Adrenal gland (tissue), 12 donors: Measurements from ENCODE around the gene JSRP1. TPM values are rescaled to one million over a fixed set of nuclear protein-coding genes. Genes with fewer than 3 reads are reported as not detected.
A peak's percentile ranks its signal among the peaks of the same experiment; 100 is the strongest.

ENCODE experiments used
- DNase-seq, 7 donors: peaks; one replicate each; pipeline ENCODE4 v3.0.0-alpha.2; 2019 to 2020
- H3K27ac ChIP-seq, 5 donors: fragments of 200-600 bp; sonication (generic) in 4 of 5; 1 replicate in 3 of 5; 2 replicates in 2 of 5; pipeline versions ENCODE4 v1.5.1 to v1.8.0; 2016 to 2020; ENCODE audit warnings: mild to moderate bottlenecking in 1 of 5
- H3K27me3 ChIP-seq: fragments of 200-600 bp; 2 replicates; pipeline ENCODE4 v1.8.0; 2021
- H3K36me3 ChIP-seq, 2 donors: fragments of 200-600 bp; replicated peaks in 1 of 2; 1 replicate in 1 of 2; 2 replicates in 1 of 2; pipeline versions ENCODE4 v1.5.1 to v1.8.0; 2018 to 2022
- H3K4me1 ChIP-seq, 2 donors: fragments of 200-600 bp; replicated peaks in 1 of 2; 1 replicate in 1 of 2; 2 replicates in 1 of 2; pipeline versions ENCODE4 v1.5.1 to v1.8.0; 2018 to 2021
- H3K4me3 ChIP-seq, 4 donors: fragments of 200-600 bp; sonication (generic) in 3 of 4; one replicate each; pipeline ENCODE4 v1.5.1; 2016 to 2018
- H3K9me3 ChIP-seq, 3 donors: fragments of 200-600 bp; sonication (generic) in 1 of 3; replicated peaks in 1 of 3; 1 replicate in 2 of 3; 2 replicates in 1 of 3; pipeline versions ENCODE4 v1.5.1 to v1.8.0; 2016 to 2021
- POLR2A ChIP-seq, 2 donors: fragments of 450-650 bp; IDR thresholded peaks; one replicate each; pipeline ENCODE4 v1.6.1; 2017; ENCODE audit warnings: antibody characterized with exemption in 2 of 2, mild to moderate bottlenecking in 2 of 2, moderate library complexity in 1 of 2
- WGBS, 4 donors: extraction: QIAGEN DNeasy Blood & Tissue Kit in 2 of 4; methylation state at CpG; one replicate each; pipeline versions ENCODE4 v1.1.5 to v1.1.7; 2013 to 2017; 5-methylcytosine and 5-hydroxymethylcytosine counted together
- intact Hi-C, 2 donors: fragments of 100-400 bp; cut with DNase I; formaldehyde crosslinking; loops; one replicate each; pipeline versions ENCODE4 v1.14.1 to v1.15.0; 2022 to 2023
- polyA plus RNA-seq, 3 donors: library from polyadenylated mRNA; stranded (reverse); fragments of 200-250 nt in 2 of 3; fragments of 350-450 nt in 1 of 3; fragmentation: Illumina TruSeq in 1 of 3; extraction: RNeasy Lipid Tissue Mini Kit (QIAGEN cat#74804) in 1 of 3; gene quantifications; one replicate each; pipeline ENCODE4 v1.2.3, GENCODE V29; 2013 to 2014
- total RNA-seq, 9 donors: library from RNA; depleted of rRNA in 4 of 9; stranded (reverse); fragments of >200 nt in 4 of 9; fragments of 120-200 nt in 1 of 9; fragmentation: NEBNext Ultra II Directional in 1 of 9; extraction: Animal tissue kit (Norgen Biotek cat#: 25700) in 1 of 9; gene quantifications; one replicate each; pipeline versions ENCODE4 v1.1.0 to v1.2.4, GENCODE V29; 2013 to 2023
- TF ChIP-seq, protein P1 (sequence below), 6 experiments: fragments of 450-650 bp in 4 of 6; fragments of 200-600 bp in 2 of 6; sonication (generic) in 1 of 6; IDR thresholded peaks; 1 replicate in 5 of 6; 2 replicates in 1 of 6; pipeline versions ENCODE4 v1.5.1 to v1.8.0; 2016 to 2021; ENCODE audit warnings: antibody characterized with exemption in 6 of 6, mild to moderate bottlenecking in 2 of 6, moderate library complexity in 1 of 6
- donor health status: healthy with polysubstance abuse.
- donor health status: Bipolar disorder and iron deficiency.
- donor health status: DM: yes; HTN: yes; CAD: no.
- donor health status: DM: no; HTN: no; CAD: no.
- donor health status: DM: no; HTN: no; CAD: no.
- donor health status: DM: yes; HTN: yes; CAD: no.

Gene JSRP1
- total and polyA plus RNA-seq, 12 donors = 0.54 to 1.2 (median 0.83) TPM; not detected in 6

DNA sequence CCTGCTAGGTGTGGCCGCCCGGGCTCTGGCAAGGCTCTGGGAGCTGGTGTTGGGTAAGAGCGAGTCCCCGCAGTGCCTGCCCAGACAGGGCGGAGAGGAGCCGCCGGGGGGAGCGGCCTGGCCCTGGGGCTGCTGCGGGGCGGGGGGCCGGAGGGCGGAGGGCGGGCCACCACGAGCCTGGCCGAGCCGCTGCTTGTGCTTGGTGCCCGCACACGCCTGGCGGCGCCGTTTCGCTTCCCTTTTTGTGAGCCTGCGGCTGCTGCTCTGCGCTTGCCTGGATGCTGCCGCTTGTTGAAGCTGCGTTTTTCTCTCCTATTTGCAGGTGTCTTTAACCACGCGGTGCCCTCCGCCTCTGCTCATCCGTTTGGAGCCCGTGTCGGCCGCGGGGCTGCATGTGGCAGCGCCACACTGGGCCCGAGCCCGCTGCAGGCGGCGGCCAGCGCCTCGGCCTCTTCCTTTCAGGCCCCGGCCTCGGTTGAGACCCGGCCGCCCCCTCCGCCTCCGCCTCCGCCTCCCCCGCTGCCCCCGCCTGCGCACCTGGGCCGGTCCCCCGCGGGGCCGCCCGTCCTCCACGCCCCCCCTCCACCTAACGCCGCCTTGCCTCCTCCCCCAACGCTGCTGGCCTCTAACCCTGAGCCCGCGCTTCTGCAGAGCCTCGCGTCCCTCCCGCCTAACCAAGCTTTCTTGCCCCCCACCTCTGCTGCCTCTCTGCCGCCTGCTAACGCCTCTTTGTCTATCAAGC is 28.6 kb downstream of the JSRP1 start:
- Histone ChIP-seq H3K27me3 (no peaks in the 10 kb centered on the region), H3K4me1 (peaks cover 7 to 11% of the 10 kb centered on the region in 2 donors), H3K9me3 (no peaks in the 10 kb centered on the region), H3K4me3 (no peak overlapping the region), H3K36me3 (peaks cover 0 to 67% of the 10 kb centered on the region in 2 donors), H3K27ac (no peak overlapping the region)
- WGBS, 4 donors = 87 to 92% (median 89%) methylated on average over 48 to 67 of the region's 67 CpGs
- TF ChIP-seq, protein P1, sequence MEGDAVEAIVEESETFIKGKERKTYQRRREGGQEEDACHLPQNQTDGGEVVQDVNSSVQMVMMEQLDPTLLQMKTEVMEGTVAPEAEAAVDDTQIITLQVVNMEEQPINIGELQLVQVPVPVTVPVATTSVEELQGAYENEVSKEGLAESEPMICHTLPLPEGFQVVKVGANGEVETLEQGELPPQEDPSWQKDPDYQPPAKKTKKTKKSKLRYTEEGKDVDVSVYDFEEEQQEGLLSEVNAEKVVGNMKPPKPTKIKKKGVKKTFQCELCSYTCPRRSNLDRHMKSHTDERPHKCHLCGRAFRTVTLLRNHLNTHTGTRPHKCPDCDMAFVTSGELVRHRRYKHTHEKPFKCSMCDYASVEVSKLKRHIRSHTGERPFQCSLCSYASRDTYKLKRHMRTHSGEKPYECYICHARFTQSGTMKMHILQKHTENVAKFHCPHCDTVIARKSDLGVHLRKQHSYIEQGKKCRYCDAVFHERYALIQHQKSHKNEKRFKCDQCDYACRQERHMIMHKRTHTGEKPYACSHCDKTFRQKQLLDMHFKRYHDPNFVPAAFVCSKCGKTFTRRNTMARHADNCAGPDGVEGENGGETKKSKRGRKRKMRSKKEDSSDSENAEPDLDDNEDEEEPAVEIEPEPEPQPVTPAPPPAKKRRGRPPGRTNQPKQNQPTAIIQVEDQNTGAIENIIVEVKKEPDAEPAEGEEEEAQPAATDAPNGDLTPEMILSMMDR (IDR thresholded peaks at IDR 0.05) = no peak
- TF ChIP-seq POLR2A (IDR thresholded peaks at IDR 0.05) = no peak
- DNase-seq = peak in 1 of 7 donors; percentile 28
- intact Hi-C loops = no loop called here

DNA sequence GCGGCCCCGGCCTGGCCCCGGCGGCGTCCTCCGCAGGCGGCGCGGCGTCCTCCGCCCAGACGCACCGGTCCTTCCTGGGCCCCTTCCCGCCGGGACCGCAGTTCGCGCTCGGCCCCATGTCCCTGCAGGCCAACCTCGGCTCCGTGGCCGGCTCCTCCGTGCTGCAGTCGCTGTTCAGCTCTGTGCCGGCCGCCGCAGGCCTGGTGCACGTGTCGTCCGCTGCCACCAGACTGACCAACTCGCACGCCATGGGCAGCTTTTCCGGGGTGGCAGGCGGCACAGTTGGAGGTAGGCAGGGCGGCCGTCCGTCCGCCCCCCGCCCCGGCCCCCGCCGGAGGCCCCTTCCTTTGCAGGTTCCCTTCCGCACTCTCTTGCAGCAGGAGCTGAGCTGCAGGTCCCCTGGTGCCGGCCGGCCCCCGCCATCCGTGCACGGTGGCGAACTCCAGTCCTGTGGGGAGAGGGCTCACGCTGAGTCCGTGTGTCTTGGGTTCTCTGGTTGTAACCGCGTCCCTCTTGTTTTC is 29.3 kb downstream of the JSRP1 start:
- TF ChIP-seq POLR2A (IDR thresholded peaks at IDR 0.05) = no peak
- TF ChIP-seq, protein P1 (IDR thresholded peaks at IDR 0.05) = no peak
- Histone ChIP-seq H3K27ac (no peak overlapping the region), H3K36me3 (peaks cover 0 to 74% of the 10 kb centered on the region in 2 donors), H3K9me3 (no peaks in the 10 kb centered on the region), H3K4me3 (no peak overlapping the region), H3K4me1 (peaks cover 7 to 13% of the 10 kb centered on the region in 2 donors), H3K27me3 (no peaks in the 10 kb centered on the region)
- intact Hi-C loops = no loop called here
- WGBS, 4 donors = 94 to 98% (median 96%) methylated on average over 29 to 53 of the region's 53 CpGs
- no peak for DNase-seq

DNA sequence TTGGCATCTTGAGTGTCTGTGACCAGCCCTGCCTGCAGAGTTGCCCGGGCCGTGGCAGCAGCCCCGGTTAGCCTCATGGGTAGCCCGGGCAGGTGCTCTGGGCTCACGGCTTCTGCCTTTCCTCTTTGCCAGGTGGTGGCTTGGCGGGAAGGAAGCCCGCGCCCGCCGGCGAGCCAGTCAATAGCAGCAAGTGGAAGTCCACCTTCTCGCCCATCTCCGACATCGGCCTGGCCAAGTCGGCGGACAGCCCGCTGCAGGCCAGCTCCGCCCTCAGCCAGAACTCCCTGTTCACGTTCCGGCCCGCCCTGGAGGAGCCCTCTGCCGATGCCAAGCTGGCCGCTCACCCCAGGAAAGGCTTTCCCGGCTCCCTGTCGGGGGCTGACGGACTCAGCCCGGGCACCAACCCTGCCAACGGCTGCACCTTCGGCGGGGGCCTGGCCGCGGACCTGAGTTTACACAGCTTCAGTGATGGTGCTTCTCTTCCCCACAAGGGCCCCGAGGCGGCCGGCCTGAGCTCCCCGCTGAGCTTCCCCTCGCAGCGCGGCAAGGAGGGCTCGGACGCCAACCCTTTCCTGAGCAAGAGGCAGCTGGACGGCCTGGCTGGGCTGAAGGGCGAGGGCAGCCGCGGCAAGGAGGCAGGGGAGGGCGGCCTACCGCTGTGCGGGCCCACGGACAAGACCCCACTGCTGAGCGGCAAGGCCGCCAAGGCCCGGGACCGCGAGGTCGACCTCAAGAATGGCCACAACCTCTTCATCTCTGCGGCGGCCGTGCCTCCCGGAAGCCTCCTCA is 30.0 kb downstream of the JSRP1 start:
- H3K27ac ChIP-seq = no peak overlapping the region
- TF ChIP-seq, protein P1 (IDR thresholded peaks at IDR 0.05) = no peak
- no peak for TF ChIP-seq POLR2A (IDR thresholded peaks at IDR 0.05)
- no peak for DNase-seq
- H3K27me3 ChIP-seq = no peaks in the 10 kb centered on the region
- peaks cover 0 to 76% of the 10 kb centered on the region in 2 donors for H3K36me3 ChIP-seq
- H3K4me3 ChIP-seq = no peak overlapping the region
- no peaks in the 10 kb centered on the region for H3K9me3 ChIP-seq
- intact Hi-C loops = no loop called here
- WGBS, 4 donors = 92 to 93% (median 93%) methylated on average over 24 to 59 of the region's 59 CpGs
- peaks cover 8 to 13% of the 10 kb centered on the region in 2 donors for H3K4me1 ChIP-seq

DNA sequence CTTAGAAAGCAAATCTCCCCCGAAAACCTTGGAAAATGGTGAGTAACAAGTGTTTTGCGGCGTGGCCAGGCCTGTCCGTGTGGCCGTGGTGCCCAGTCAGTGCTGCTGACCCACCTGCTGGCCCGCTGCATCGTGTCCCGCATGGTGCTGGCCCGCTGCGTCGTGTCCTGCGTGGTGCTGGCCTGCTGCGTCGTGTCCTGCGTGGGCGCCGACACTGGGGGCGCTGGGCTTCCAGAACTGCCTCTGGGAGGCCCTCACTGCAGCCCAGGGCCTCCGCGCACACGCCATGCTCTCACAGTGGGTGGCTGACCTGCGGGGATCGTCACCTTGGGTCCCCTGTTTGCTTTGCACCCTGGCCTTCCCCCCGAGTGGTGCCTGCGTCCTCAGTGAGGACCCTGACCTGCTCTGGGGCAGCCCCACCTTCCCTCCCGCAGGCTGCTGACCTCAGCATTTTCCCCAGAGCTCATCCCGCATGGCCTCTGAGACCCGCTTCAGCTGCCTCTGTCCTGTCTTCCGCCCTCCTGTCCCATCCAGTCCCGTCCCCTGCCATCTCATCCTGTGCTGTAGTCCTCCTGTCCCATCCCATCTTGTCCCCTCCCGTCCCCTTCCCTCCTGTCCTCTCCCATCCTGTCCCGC is 30.7 kb downstream of the JSRP1 start:
- H3K4me1 ChIP-seq = peaks cover 10 to 16% of the 10 kb centered on the region in 2 donors
- no peak overlapping the region for H3K27ac ChIP-seq
- WGBS, 4 donors = 95 to 97% (median 96%) methylated on average over 17 to 32 of the region's 32 CpGs
- no peak for DNase-seq
- intact Hi-C loops = no loop called here
- TF ChIP-seq, protein P1 (IDR thresholded peaks at IDR 0.05) = no peak
- TF ChIP-seq POLR2A (IDR thresholded peaks at IDR 0.05) = no peak
- H3K36me3 ChIP-seq = peaks cover 0 to 75% of the 10 kb centered on the region in 2 donors
- H3K27me3 ChIP-seq = no peaks in the 10 kb centered on the region
- no peak overlapping the region for H3K4me3 ChIP-seq
- H3K9me3 ChIP-seq = no peaks in the 10 kb centered on the region
